Limb (tissue), 2 donors: ENCODE data around the gene KIAA0319L.
"Not testable (repeated sequence)": the region's sequence is repeated elsewhere in the genome, so short reads cannot be mapped to it uniquely, and the experiment has no call there.

ENCODE experiments used
- DNase-seq, 2 donors: peaks; one replicate each; pipeline ENCODE4 v3.0.0-alpha.2; 2016; ENCODE audit errors: extremely low spot score in 2 of 2

The KIAA0319L gene

DNA sequence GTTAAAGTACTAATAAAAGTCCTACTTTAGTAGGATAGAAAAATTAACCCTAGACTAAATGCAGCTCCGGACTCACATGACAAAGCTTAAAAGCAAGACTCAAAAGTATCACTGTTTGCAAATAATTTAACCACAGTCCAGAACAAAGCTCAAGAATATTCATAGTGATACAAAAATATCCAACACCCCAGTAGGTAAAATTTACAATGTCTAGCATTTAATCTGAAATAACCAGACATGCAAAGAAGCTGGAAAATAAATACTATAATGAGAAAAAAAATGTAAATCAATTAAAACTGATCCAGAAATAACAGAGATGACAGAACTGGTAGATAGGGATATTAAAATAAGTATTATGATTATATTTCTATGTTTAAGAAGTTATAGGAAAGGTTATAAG lies 67.0 kb downstream of the KIAA0319L start:
- DNase-seq = no peak

DNA sequence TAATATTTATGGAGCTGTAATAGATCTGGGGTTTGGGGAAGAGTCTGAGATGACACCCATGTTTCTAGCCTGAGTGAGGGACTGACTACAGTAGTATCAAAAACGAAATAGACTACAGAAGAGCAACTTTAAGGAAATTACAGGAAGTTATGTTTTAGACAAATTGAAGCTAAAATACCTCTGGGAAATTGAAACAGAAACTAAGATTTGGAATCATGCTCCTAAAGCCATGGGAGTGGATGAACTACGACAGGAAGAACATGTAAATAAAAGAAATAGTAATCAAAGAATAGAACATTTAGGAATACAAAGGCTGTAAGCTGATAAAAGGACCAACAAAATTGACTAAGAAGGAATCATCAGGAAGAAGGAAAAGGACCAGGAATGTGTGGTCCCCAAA lies 68.9 kb downstream of the KIAA0319L start:
- DNase-seq = peak in 1 of 2 donors; percentile 1

DNA sequence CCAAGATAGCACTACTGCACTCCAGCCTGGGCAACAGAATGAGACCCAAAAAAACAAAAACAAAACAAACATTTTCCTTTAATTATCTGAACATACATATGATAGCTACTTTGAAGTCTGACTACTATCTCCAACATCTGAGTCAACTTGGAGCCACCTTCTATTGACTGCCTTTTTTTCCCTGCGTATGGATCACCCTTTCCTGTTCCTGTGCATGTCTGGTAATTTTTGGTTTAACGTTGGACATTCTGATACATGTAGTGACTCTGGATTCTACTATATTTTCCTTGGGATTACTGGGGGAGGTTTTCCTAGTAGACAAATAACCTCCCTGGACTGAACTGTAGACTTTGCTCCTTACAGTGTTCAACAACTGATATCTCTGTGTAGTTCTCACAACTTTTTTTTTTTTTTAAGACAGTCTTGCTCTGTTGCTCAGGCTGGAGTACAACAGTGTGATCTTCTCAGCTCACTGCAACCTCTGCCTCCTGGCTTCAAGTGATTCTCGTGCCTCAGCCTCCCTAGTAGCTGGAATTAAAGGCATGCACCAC lies 70.3 kb downstream of the KIAA0319L start:
- no peak for DNase-seq

- DNase-seq = no peak
Observed at GRCh38 chr1:35481229-35481628, 76.0 kb downstream of the KIAA0319L start.

DNA sequence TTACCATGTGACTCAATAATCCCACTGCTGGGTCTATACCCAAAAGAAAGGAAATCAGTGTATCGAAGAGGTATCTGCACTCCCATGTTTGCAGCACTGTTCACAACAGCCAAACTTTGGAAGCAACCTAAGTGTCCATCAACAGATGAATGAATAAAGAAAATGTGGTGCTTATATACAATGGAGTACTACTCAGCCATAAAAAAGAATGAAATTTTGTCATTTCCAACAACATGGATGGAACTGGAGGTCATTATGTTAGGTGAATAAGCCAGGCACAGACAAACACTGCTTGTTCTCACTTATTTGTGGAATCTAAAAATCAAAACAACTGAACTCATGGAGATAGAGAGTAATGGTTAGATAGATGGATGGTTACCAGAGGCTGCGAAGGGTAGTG lies 79.3 kb downstream of the KIAA0319L start:
- no peak for DNase-seq

DNA sequence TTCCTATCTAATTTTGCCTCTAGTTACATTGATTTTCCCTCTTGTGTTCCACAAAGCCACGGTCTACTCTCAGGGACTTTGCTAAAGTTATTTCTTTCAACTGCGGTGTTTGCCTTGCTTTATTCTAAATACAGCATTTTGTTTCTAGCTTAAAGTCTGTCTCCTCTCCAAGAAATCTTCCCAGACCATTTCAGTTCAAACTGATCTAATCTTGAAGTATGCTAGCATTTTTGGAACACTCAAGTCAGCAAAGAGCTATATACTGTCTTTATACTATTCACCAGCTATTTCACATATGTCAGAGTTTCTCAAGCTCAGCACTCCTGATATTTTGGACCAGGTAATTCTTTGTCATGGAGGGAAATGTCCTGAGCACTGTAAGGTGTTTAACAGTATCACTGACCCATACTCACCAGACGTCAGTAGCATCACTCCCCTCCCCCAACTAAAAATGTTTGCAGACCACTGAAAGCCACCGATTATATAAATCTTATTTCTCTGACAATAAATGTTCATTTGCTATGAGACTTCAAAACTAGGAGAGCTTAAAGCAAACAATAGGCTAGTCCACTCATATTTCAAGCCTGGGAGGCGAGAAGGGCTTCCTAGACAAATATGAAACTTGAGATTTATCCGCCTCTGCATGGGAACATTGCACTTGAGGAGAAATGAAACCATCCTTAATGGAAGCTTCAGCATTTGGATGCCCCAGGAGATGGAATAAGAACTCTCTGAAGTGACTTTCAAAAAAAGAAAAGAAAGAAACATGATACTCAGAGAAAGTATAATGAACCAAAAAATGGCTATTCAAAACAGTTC lies 81.1 kb downstream of the KIAA0319L start:
- DNase-seq = no peak

DNA sequence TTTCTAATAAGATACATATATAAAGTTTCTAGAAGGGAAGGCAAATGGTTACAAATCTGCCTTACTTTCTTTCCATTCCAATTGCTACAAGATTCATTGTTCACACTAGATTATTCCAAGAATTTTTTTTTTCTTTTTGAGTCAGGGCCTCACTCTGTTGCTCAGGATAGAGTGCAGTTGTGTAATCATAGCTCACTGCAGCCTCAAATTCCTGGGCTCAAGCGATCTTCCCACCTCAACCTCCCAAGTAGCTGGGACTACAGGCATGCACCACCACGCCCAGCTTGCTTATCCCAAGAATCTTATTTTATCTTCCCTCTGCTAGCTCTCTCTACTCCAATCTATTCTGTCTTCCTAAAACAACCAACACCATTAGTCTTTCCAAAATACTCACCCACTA lies 81.8 kb downstream of the KIAA0319L start:
- no peak for DNase-seq

DNA sequence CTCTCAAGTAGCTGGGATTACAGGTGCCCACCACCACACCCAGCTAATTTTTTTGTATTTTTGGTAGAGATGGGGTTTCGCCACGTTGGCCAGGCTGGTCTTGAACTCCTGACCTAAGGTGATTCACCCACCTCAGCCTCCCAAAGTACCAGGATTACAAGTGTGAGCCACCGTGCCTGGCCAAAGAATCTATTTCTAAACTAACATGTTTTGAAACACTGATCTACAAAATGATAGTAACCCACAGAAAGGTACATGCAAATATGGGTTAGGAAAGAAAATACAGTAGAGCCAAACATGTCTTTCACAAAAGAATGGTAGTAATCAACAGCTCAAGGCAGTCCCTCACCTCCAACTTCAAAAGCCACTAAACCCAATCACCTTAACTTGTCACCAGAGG lies 84.0 kb downstream of the KIAA0319L start:
- not testable (repeated sequence) for DNase-seq

DNA sequence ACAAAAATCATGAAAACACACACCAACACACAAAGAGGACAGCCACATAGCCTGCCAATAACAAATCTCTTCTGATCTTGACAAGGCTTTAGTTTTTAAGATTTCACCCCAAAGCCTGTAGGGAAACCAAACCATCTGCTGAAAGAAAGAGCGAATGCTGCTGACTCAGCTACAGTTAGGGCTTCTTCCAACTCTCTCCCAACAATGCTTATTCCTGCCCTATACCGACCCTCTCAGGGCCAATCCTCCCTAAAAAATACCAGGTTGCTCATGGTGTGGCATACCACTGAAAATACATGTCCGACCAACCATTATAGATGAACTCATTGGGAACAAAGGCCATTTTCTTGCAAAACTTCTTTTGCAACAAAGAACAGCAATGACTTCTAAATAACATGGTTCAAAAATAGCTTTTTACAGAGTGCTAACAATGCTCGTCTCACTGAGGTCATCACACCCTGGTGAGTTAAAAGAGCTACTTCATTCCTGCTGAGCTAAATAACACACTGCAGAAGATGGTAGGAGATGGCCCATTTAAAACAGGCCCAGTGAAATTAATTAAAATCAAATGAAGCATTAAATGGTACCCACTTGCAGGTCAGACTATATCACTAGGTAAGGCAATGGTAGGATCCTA lies 86.1 kb downstream of the KIAA0319L start:
- DNase-seq = no peak

- DNase-seq = no peak
Observed at GRCh38 chr1:35466120-35466519, 91.1 kb downstream of the KIAA0319L start.

GRCh38 chr1:35463749-35464148 lies 93.5 kb downstream of the KIAA0319L start:
- DNase-seq = not testable (repeated sequence)

DNA sequence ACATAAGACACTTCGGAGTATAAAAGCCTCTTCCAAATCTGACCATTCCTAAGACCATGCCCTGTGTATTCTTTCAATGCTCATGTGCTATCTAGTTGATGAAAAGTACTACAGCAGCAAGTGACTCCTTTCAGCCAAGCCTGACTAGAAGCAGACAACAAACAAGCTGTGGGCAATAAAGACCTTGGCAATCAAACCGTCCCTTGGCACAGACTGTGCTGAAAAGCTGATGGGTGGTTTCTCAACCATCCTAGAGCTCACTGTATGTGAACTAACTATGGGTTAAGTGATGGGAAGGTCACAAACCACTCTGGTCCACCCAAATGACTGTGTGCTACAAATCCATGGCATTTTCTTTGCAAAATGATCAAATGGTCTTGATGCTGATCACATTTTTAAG lies 94.0 kb downstream of the KIAA0319L start:
- no peak for DNase-seq

DNA sequence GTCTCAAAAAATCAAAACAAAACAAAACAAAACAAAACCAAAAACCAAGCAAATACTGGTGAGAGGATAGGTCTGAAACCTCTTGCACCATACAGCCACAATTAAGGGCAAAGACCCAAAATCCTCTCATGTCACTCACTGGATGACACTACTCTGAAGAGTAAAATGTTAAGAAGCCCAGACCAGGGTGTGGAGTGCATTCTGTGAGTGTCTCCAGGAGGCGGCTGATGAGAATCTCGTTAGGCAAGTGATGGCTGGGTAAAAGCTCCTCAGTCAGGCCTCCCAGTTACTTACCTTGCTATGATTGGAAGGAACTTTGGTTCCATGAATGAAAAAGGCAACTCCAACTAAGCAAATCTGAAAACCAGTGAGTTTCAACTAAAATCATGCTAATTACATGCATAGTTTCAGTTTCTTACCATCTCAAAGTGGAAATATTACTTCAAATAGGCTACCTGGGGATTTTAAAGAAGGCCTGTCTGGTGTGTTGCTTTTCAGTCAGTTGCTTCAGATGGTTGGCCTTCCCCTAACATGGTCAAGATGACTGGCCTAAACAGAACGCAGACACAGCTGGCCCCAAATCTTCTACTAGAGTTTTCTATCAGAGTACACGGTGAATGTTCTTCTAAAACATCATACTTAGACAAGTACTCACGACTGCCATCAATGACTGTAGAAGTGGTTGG lies 95.1 kb downstream of the KIAA0319L start:
- DNase-seq = no peak

- DNase-seq = no peak
Observed at GRCh38 chr1:35460796-35461195, 96.4 kb downstream of the KIAA0319L start.

GRCh38 chr1:35454616-35455015 lies 102.6 kb downstream of the KIAA0319L start:
- no peak for DNase-seq

DNA sequence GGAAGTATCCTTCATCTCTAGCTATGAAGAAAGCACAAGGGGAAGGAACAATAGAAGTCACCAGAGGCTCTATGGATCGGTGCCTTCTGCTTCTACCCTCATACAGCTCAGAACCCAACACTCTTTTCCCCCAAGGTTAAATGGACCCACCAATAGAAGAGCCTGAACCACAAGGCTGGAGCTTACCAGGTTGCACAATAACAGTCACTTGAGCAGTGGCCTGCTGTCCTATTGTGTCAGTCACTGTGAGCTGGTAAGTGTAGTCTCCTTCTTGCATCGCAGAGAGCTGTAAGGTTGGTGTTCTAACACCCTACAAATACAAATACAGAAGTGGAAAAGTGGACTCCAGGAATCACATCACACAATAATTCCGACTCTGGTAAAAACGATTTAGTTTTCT lies 103.0 kb downstream of the KIAA0319L start:
- DNase-seq = no peak

DNA sequence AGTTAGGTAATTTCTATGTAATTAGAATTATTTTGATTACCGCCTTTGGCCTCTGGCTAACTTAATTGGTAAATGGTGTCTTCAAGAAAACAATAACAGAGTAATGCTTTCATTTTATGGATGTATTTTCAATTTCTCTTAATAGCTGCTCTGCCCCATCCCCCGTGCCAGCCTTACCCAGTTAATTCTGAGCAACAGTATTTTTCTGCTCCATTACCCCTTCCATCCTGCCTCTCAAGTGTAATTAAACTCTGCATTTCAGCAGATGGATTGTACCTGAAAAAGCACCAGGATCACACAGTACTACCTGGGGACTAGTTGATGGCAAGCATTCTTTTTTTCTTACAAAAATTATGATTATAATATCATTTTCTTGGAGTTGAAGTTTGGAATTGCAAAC lies 104.2 kb downstream of the KIAA0319L start:
- no peak for DNase-seq

DNA sequence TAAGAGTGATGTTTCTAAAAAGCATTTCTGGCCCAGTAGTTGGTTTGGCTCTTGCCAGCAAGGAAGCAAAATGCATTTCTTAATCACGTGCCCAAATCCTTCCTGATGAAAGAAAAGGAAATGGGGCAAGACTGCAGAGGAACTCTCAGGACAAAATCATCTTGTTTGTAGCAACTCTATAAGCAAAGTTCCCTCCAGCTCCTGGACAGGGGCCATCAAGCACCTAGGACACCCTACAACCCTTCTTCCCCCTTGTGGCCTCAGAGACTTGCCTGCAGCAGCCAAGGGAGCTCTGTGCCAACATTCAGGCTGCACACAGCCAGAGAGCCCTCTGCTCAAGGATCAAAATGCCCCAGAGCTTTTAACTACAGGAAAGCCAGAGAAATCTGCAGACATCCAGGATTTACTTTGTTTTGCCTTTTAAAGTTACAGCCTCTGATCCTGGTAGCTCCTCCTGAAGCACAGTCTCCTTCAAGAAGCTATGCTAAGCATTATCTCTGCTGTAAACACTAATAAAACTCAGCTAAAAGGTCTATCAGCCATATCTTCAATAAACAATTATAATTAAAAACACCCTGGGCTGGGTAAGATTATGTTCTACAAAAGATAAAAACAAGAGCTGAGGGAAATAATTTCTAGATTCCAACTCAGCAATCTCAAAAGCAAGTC lies 105.0 kb downstream of the KIAA0319L start:
- DNase-seq = no peak

GRCh38 chr1:35451125-35451528 lies 106.1 kb downstream of the KIAA0319L start:
- DNase-seq = peak; percentile 72 to 84

DNA sequence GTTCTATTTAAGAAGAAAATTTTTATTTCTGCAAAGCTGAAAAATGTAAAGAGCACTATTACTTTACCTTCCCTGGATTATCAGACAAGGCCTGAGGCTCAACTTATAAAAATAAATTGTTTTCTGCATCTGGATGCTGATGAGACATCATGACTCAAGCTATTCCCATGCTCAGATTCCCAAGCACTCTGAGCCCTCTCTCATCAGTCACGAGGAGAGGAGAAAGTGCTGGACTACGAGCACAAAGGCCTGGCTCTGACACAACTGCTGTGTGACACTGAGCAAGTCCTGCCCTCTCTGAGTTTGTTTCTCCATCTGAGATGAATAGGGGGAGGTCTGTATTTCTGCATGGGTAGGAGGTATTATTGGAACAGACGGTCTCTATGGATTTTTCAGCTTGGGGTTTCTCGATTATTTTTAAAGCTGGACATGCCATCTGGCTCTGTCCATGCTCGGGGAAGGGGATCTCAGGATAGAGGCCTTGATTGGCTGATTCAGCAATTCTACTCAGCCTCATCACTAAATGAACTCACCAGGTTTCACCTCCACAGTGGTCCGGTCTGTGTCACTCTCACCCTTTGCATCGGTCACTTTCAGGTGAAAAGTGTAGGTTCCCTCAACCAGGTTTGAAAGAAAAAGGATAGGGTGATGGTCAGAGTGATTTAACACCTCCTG lies 107.7 kb downstream of the KIAA0319L start:
- no peak for DNase-seq

DNA sequence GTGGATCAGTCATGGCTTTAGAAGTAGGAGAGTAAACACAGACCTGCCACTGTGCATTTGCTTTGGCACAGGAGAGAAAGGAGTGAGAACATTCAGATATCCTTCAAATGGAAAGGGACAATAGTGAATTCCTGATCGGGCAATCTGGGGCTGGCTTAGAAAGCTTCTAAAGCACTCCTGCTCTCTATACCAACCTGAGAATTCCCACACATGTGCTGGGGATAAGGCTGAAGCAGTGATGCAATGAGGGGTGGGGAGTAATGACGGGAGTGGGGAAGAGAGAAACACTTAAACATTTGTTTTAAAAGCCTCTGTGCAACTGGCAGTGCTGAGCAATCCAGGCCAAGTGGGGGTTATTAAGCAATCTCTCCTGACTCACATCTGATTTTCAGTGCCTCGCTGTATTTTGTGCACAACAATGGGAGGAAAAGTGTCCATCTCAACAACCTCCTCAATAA lies 108.8 kb downstream of the KIAA0319L start:
- no peak for DNase-seq
